ENCODE data around the gene GSTM2. TPM values are rescaled to one million over a fixed set of nuclear protein-coding genes. Genes with fewer than 3 reads are reported as not detected.

Gene GSTM2
- total and polyA plus RNA-seq, 2 donors (not counting 3 experiments of a cell fraction or from before 2014, with no cell fraction given), result 21.5 to 23.6 TPM

DNA sequence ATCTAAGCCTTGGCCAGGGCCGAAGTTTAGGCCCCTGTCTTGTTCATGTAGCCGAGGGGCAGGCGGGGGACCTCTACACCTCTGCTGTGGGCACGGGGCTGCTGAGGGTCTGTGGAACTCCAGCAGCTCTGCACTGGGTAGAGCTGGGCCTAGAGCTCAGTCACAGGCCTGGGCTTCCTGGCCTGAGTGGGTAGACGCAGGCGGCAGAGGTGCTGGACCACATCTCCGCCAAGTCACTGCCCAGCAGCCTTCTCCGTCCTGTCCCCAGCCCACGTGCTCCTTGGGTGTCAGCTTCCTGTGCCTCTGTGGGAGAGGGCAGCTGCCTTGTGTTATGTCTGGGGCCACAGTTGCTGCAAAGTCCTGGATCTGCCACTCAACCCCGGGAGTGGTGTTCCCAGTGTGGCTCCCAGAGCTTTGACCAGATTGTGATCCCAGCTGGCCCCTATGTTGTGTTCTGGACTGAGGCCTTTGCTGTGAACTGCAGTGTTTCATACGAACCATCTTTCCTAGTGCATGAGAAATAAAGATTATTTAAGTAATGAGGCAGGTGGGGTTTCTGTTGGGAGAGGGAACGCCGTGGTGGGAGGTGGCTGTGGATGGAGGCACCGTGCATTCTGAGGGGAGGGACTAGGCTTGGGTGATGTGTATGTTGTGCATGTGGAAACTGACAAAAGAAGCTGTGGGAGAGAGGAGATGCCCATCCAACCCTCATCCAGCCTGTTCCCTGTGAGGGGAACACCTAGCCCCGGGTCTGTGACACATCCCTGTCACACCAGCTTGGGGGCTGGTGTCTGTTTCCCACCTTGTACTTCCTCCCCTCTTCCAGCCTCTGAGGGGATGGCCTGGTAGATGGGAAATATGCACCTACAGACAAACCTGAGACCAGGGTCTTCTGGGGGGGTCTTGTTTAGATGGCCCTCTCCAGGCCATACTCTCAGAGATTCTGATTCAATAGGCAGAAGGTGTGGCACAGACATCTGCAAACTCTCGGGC, 36.0 kb upstream of the GSTM2 start:
- no peak overlapping the region for H2AFZ ChIP-seq (ENCODE audit: low read depth, low read length)
- intact Hi-C loops (cut with micrococcal nuclease), result no loop called here
- POLR2A ChIA-PET, result no interaction called here

More for the DNA sequence above, 36.0 kb upstream of the GSTM2 start:
- no peak for DNase-seq (ENCODE audit: low read depth, low spot score)
- no peaks in the 10 kb centered on the region for H4K20me1 ChIP-seq (replicated peaks; ENCODE audit: control insufficient read depth, extremely low read depth, insufficient read depth, low read length)
- no peak overlapping the region for H3K9ac ChIP-seq (replicated peaks; ENCODE audit: extremely low read depth, insufficient read depth, low read length)
- H3K4me3 ChIP-seq (replicated peaks in 1 of 3; ENCODE audit: insufficient read depth in 1 of 3, low read depth in 1 of 3, low read length in 3 of 3), result no peak overlapping the region
- H3K4me1 ChIP-seq (ENCODE audit: control insufficient read depth, extremely low read depth, insufficient read depth, low read length), result no peaks in the 10 kb centered on the region
- CTCF ChIA-PET, result interaction anchor here (1.1 to 15.2 kb wide), 11 partner anchors 8 to 348 kb away, joined by 4 to 565 read pairs (median 13); partner anchors contain the start of genes AMPD2, GNAI3 and GNAT2
- H3K9me3 ChIP-seq (replicated peaks; ENCODE audit: control insufficient read depth, insufficient read depth, low read length), result no peaks in the 10 kb centered on the region
- dilution Hi-C loops (cut with MboI; ENCODE audit: extremely low pct_ligation_motif_present, low sequenced_read_pairs), result no loop called here
- no TSS peak for BruUV-seq (replicated peaks)
- H3K4me2 ChIP-seq (ENCODE audit: insufficient read depth, low read length), result no peak overlapping the region
- H3K9me1 ChIP-seq (replicated peaks; ENCODE audit: control insufficient read depth, extremely low read depth, insufficient read depth, low read length), result no peaks in the 10 kb centered on the region
- no peaks in the 10 kb centered on the region for H3K79me2 ChIP-seq (ENCODE audit: control insufficient read depth, insufficient read depth, low read length)
- no peaks in the 10 kb centered on the region for H3K27me3 ChIP-seq (ENCODE audit: control insufficient read depth in 2 of 2, insufficient read depth in 2 of 2, low read length in 2 of 2)
- no peak overlapping the region for H3K27ac ChIP-seq (ENCODE audit: insufficient read depth, low read depth, low read length)
- peaks cover 9 to 41% of the 10 kb centered on the region in 2 experiments for H3K36me3 ChIP-seq (ENCODE audit: control insufficient read depth in 2 of 2, extremely low read depth in 1 of 2, insufficient read depth in 2 of 2, low read length in 2 of 2)
- no peak for FAIRE-seq
- TF ChIP-seq EZH2 (IDR thresholded peaks at IDR 0.05; ENCODE audit: borderline replicate concordance, low read depth, low read length, severe bottlenecking) (no peak), POLR2A (IDR thresholded peaks at IDR 0.05; ENCODE audit: low read depth, low read length) (no peak), JUN (IDR thresholded peaks at IDR 0.05; ENCODE audit: borderline replicate concordance, insufficient read depth, insufficient read length, low read depth) (no peak), MAX (IDR thresholded peaks at IDR 0.05; ENCODE audit: insufficient read depth, insufficient read length) (no peak), GATA2 (IDR thresholded peaks at IDR 0.05; ENCODE audit: insufficient read depth, insufficient read length, low read depth, low read length) (no peak), POLR2AphosphoS5 (IDR thresholded peaks at IDR 0.05; ENCODE audit: insufficient read depth, low read depth, low read length) (no peak), FOS (IDR thresholded peaks at IDR 0.05; ENCODE audit: borderline replicate concordance, insufficient read depth, low read length) (no peak), MYC (IDR thresholded peaks at IDR 0.05; ENCODE audit: low read depth, low read length) (no peak), CTCF (IDR thresholded peaks at IDR 0.05; ENCODE audit: extremely low read depth in 1 of 2, insufficient read depth in 1 of 2, low read depth in 1 of 2, low read length in 2 of 2) (no peak)
